HepG2 (cell line): ENCODE results near the gene PTEN. TPM values are rescaled to one million over a fixed set of nuclear protein-coding genes. Genes with fewer than 3 reads are reported as not detected.

ENCODE experiments used
- ATAC-seq: fragments of 200-7000 bp; cut with Tn5 transposase; 3 replicates; pipeline ENCODE4 v1.9.1; 2020; ENCODE audit warnings: mild to moderate bottlenecking, moderate library complexity
- BruUV-seq: library from RNA; stranded (reverse); fragments of 400-500 nt; replicated peaks from 2 replicates; lab custom pipeline; 2021; lab: Mats Ljungman, UMichigan
- CTCF ChIA-PET: fragments of 300-600 bp; formaldehyde crosslinking; extraction: SDS; loops from one replicate; lab custom pipeline; 2021; ENCODE audit warnings: low total read pairs, inconsistent platforms, low intra/inter-chr PET ratio; lab: Yijun Ruan, JAX
- POLR2A ChIA-PET: fragments of 350-600 bp; sonication (Branson Sonifier 250); formaldehyde crosslinking; loops from one replicate; lab custom pipeline; 2020; ENCODE audit warnings: antibody characterized with exemption, inconsistent platforms; lab: Yijun Ruan, JAX
- DNase-seq: peaks from one replicate; pipeline ENCODE4 v3.0.0-alpha.2; 2015; ENCODE audit warnings: low spot score
- FAIRE-seq: peaks from 3 replicates; lab custom pipeline; 2011; peaks lifted over from hg19 to GRCh38; lab: Jason Lieb, UNC
- H2AFZ ChIP-seq: one replicate; pipeline ENCODE4 v1.6.1; 2011; ENCODE audit warnings: low read length, inconsistent platforms
- H3K27ac ChIP-seq: fragments of 300-600 bp; 3 replicates; pipeline ENCODE4 v1.8.0; 2011; ENCODE audit warnings: mixed run types, mild to moderate bottlenecking, mixed read lengths, low read length, inconsistent platforms; ENCODE audit not compliant: insufficient read depth; ENCODE audit errors: extremely low read length
- H3K27me3 ChIP-seq, 2 experiments: fragments of 200-600 bp in 1 of 2; 2 replicates in 1 of 2; 3 replicates in 1 of 2; pipeline versions ENCODE4 v1.6.0 to v1.8.0; 2011; ENCODE audit warnings: low read length in 2 of 2, mild to moderate bottlenecking in 2 of 2, moderate library complexity in 2 of 2, inconsistent platforms in 1 of 2; ENCODE audit not compliant: insufficient read depth in 2 of 2, control insufficient read depth in 1 of 2
- H3K36me3 ChIP-seq, 2 experiments: fragments of 200-600 bp in 1 of 2; replicated peaks in 1 of 2; 2 replicates in 1 of 2; 3 replicates in 1 of 2; pipeline versions ENCODE4 v1.5.1 to v1.8.0; 2011; ENCODE audit warnings: low read length in 2 of 2, inconsistent platforms in 1 of 2; ENCODE audit not compliant: insufficient read depth in 2 of 2, control insufficient read depth in 1 of 2
- H3K4me1 ChIP-seq: 2 replicates; pipeline ENCODE4 v1.5.1; 2012; ENCODE audit warnings: low read length, inconsistent platforms; ENCODE audit not compliant: insufficient read depth
- H3K4me2 ChIP-seq: 2 replicates; pipeline ENCODE4 v1.6.0; 2011; ENCODE audit warnings: low read depth, low read length, inconsistent platforms
- H3K4me3 ChIP-seq, 3 experiments: fragments of 200-600 bp in 1 of 3; sonication (generic), shearing (Covaris generic) in 1 of 3; replicated peaks in 1 of 3; 2 replicates each; pipeline ENCODE4 v1.5.1; 2011 to 2016; ENCODE audit warnings: low read length in 3 of 3, inconsistent platforms in 2 of 3, low read depth in 2 of 3, mild to moderate bottlenecking in 2 of 3, control low read depth in 1 of 3, mixed read lengths in 1 of 3; ENCODE audit not compliant: insufficient read depth in 1 of 3
- H3K79me2 ChIP-seq: one replicate; pipeline ENCODE4 v1.6.1; 2011; ENCODE audit warnings: low read length, inconsistent platforms; ENCODE audit not compliant: insufficient read depth
- H3K9ac ChIP-seq: 2 replicates; pipeline ENCODE4 v1.6.0; 2011; ENCODE audit warnings: mild to moderate bottlenecking, low read depth, low read length, inconsistent platforms; ENCODE audit not compliant: insufficient read depth
- H3K9me3 ChIP-seq: 2 replicates; pipeline ENCODE4 v1.5.1; 2012; ENCODE audit warnings: mild to moderate bottlenecking, low read length
- H4K20me1 ChIP-seq: 2 replicates; pipeline ENCODE4 v1.6.0; 2011; ENCODE audit warnings: inconsistent platforms, mild to moderate bottlenecking, low read length, moderate library complexity; ENCODE audit not compliant: insufficient read depth
- CEBPG ChIP-seq: IDR thresholded peaks from 2 replicates; pipeline ENCODE4 v1.6.1; 2016
- KDM3A ChIP-seq: IDR thresholded peaks from 2 replicates; pipeline ENCODE4 v1.6.1; 2018; ENCODE audit warnings: low read depth, missing compliant biosample characterization
- MAZ ChIP-seq, 2 experiments: sonication (generic) in 1 of 2; formaldehyde crosslinking in 1 of 2; IDR thresholded peaks; 2 replicates each; pipeline versions ENCODE4 v1.5.0 to v1.6.1; 2012 to 2020; ENCODE audit warnings: low read depth in 2 of 2, mild to moderate bottlenecking in 2 of 2, borderline replicate concordance in 1 of 2, improper control_type of control experiment in 1 of 2, low read length in 1 of 2, missing genetic modification reagents in 1 of 2, moderate library complexity in 1 of 2
- MBD4 ChIP-seq: IDR thresholded peaks from 2 replicates; pipeline ENCODE4 v1.6.1; 2012; ENCODE audit warnings: low read length, inconsistent platforms, borderline replicate concordance
- MED13 ChIP-seq: sonication (generic); formaldehyde crosslinking; IDR thresholded peaks from 2 replicates; pipeline ENCODE4 v1.5.0; 2020; ENCODE audit warnings: missing genetic modification reagents
- MYNN ChIP-seq: sonication (generic); formaldehyde crosslinking; IDR thresholded peaks from 2 replicates; pipeline ENCODE4 v1.4.0; 2020; ENCODE audit warnings: mild to moderate bottlenecking, low read depth, missing genetic modification reagents
- NFKB2 ChIP-seq: sonication (generic); formaldehyde crosslinking; IDR thresholded peaks from 2 replicates; pipeline ENCODE4 v1.4.0; 2020; ENCODE audit warnings: missing genetic modification reagents, borderline replicate concordance
- PITX1 ChIP-seq: sonication (generic); formaldehyde crosslinking; IDR thresholded peaks from 2 replicates; pipeline ENCODE4 v1.5.1; 2020; ENCODE audit warnings: mild to moderate bottlenecking, missing genetic modification reagents
- SALL1 ChIP-seq: sonication (generic); formaldehyde crosslinking; IDR thresholded peaks from 2 replicates; pipeline ENCODE4 v1.8.0; 2022; ENCODE audit warnings: mild to moderate bottlenecking, missing genetic modification reagents
- SATB2 ChIP-seq: sonication (generic); formaldehyde crosslinking; IDR thresholded peaks from 2 replicates; pipeline ENCODE4 v1.5.0; 2020; ENCODE audit warnings: missing genetic modification reagents
- ZBTB3 ChIP-seq: sonication (generic); formaldehyde crosslinking; IDR thresholded peaks from 2 replicates; pipeline ENCODE4 v1.4.0; 2020; ENCODE audit warnings: low read depth, mild to moderate bottlenecking, moderate library complexity, missing genetic modification reagents, borderline replicate concordance
- ZNF660 ChIP-seq: sonication (generic); formaldehyde crosslinking; IDR thresholded peaks from 2 replicates; pipeline ENCODE4 v1.5.1; 2020; ENCODE audit warnings: mild to moderate bottlenecking, low read depth, missing genetic modification reagents, borderline replicate concordance
- ZNF713 ChIP-seq: sonication (generic); formaldehyde crosslinking; IDR thresholded peaks from 2 replicates; pipeline ENCODE4 v1.4.0; 2020; ENCODE audit warnings: mild to moderate bottlenecking, missing genetic modification reagents
- ZZZ3 ChIP-seq: sonication (generic); formaldehyde crosslinking; IDR thresholded peaks from 2 replicates; pipeline ENCODE4 v1.4.0; 2020; ENCODE audit warnings: missing genetic modification reagents, mild to moderate bottlenecking, borderline replicate concordance
- WGBS: methylation state at CpG from one replicate; pipeline ENCODE4 v1.1.6; 2017; ENCODE audit warnings: low lambda C conversion rate; 5-methylcytosine and 5-hydroxymethylcytosine counted together
- in situ Hi-C: cut with HindIII; loops from 2 replicates; pipeline ENCODE4 v1.10.0; 2017; ENCODE audit warnings: low pct_unique_long_range_greater_than_20kb; ENCODE audit not compliant: extremely low pct_ligation_motif_present
- intact Hi-C: fragments of 100-400 bp; cut with micrococcal nuclease; formaldehyde crosslinking; loops from one replicate; pipeline ENCODE4 v1.10.0; 2022; ENCODE audit not compliant: unreplicated experiment
- polyA plus RNA-seq, 8 experiments: library from polyadenylated mRNA; depleted of rRNA in 3 of 8; stranded (reverse) in 7 of 8; unstranded in 1 of 8; fragments of >200 nt; fragmentation: Illumina TruSeq in 4 of 8; extraction: Trizol in 4 of 8; gene quantifications; 2 replicates each; pipeline versions ENCODE4 v1.2.1 to v1.2.3, GENCODE V29; 2011 to 2016; ENCODE audit warnings: low read depth in 4 of 8, missing spikeins in 1 of 8, mixed read lengths in 1 of 8; ENCODE audit not compliant: insufficient read depth in 1 of 8
- total RNA-seq, 5 experiments: library from RNA; depleted of rRNA; stranded (reverse); fragments of >200 nt; fragmentation: Illumina TruSeq; extraction: Trizol; gene quantifications; 2 replicates each; pipeline ENCODE4 v1.2.3, GENCODE V29; 2016; ENCODE audit warnings: low read depth in 1 of 5
- TF ChIP-seq, protein P1 (sequence below): sonication (generic); formaldehyde crosslinking; IDR thresholded peaks from 2 replicates; pipeline ENCODE4 v1.8.1; 2023; ENCODE audit warnings: mild to moderate bottlenecking, missing genetic modification reagents
- TF ChIP-seq, protein P2 (sequence below): sonication (generic); formaldehyde crosslinking; conservative IDR thresholded peaks from 2 replicates; pipeline ENCODE4 v1.8.1; 2023; ENCODE audit warnings: missing genetic modification reagents

PTEN gene
- total and polyA plus RNA-seq, 2 of the 13 experiments (the other 11 are each of a cell fraction or from before 2014, with no cell fraction given) = 30.3 to 61.3 TPM

DNA sequence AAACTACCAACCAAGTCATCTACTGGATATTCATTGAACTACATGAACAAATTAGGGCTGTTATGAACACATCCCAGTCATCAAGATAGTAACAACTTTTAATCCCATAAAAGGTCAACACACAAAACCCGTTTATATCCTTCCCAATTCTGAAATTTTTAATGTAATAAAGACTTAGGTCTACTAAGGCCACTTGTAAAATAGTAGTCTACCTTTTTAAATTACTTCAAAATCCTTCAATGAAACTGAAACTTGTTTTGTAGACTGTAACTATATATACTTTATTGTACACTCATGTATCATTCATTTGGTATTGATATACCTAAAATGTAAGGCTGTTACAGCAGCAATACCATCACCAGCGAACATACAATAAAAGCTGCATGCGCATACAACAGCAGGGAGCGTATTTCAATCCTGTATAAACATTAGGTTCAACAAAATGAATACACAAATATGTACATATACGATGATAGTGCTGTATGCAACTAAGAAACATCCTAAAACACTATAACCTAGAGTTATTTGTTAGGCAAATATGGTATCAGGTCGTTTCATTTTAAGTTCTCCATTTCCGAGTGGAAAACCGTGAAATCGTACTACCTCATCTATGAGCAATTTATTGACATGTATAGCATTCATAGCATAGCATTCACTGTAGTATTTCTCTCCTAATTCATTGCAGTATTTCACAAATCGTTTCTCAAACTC, 46.4 kb upstream of the PTEN start (continued):
- peak; percentile 15; the same call in 1 of the 2 replicates for TF ChIP-seq MED13 (CRISPR knock-in tag)
- TF ChIP-seq, all 625 proteins: peak for 4

DNA sequence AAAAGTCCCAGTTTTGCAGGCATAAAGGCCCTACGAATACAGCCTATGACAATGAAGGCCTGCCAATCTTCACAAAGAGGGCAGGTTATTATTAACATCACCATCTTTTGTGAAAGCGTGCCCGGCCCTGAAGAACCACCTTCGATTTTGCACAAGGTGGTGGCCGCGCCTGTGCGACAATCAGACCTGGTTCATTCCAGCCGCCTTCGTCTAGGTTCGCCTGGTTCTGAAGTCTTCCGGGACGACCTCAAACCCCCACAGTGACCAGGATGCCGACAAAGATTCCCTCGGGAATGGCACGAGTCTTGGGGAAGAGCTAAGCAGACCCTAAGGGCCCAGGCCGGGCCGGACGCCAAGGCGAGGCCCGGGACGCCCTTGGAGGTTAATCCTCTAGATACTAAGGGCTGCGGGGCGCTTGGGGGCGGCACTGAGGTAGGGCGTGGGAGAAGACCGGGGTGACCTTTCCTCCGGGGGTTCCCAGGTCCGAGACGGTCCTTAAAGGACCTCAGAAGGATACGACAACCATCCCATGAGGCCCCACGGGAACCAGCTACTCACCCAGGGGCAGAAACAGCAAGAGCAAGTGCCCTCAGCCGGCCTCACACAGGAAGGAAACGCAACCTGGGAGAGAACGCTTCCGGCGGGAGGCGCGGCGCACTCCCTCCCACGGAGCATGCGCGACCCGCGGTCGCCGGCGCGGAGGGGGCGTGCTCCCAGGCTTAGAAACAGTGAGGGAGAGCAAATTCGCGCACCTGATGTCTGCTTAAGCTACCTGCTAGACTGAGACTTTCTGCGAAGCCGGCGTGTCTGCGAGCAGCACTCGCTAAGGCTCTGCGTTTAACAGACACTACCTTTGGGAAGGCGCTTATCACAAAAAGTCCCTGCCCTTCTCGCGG, 45.6 kb upstream of the PTEN start, which contains the start of gene ATAD1:
ATAD1 (minus strand) TSS at position 618 of the 896 bp plus-strand sequence. CDS start 3,627 bp downstream, outside the sequence.
- intact Hi-C loops (loop anchor here (2.0 kb wide), 1 partner anchor 45 kb away; the partner anchor contains the start of genes KLLN and PTEN), in situ Hi-C loops (no loop called here)
- peak; percentile 46 for FAIRE-seq
- ChIA-PET POLR2A (interaction anchor here (0.7 to 2.9 kb wide), 8 partner anchors 11 to 313 kb away, joined by 3 to 31 read pairs (median 4); partner anchors contain the start of genes KLLN, MINPP1 and PTEN), CTCF (no interaction called here)
- peak; percentile 96 for ATAC-seq
- H3K9ac ChIP-seq = peak within 1 kb of the TSS; percentile 90
- H3K4me1 ChIP-seq = peaks cover 32% of the 10 kb centered on the region
- peak within 1 kb of the TSS; percentile 89 for H3K27ac ChIP-seq
- peak within 1 kb of the TSS; percentile 94 for H3K4me2 ChIP-seq
- peak within 1 kb of the TSS; percentile 76 to 85 (median 78) for H3K4me3 ChIP-seq
- peaks cover 0 to 1% of the 10 kb centered on the region in 2 experiments; a peak in 1 of 5 replicates for H3K36me3 ChIP-seq
- H4K20me1 ChIP-seq = peaks cover 20% of the 10 kb centered on the region; the same call in 1 of the 2 replicates
- H3K9me3 ChIP-seq = no peaks in the 10 kb centered on the region
- peak within 1 kb of the TSS; percentile 96 for H2AFZ ChIP-seq
- peak; percentile 86 for DNase-seq
- TSS peak; percentile 54 for BruUV-seq
- peaks cover 51% of the 10 kb centered on the region for H3K79me2 ChIP-seq
- H3K27me3 ChIP-seq = no peaks in the 10 kb centered on the region; a peak in 1 of 5 replicates
- under 1% methylated on average over 32 of the region's 60 CpGs for WGBS
- no peak for TF ChIP-seq SATB2
- 0 out of 2 replicates have a peak, but pooled peaks have one; percentile 4 for TF ChIP-seq MYNN
- TF ChIP-seq MAZ (IDR thresholded peaks at IDR 0.05; ENCODE audit: borderline replicate concordance, low read depth, low read length) = peak; percentile 61; the same call in 1 of the 2 replicates
- TF ChIP-seq MAZ (CRISPR knock-in tag; IDR thresholded peaks at IDR 0.05; ENCODE audit: low read depth) = no peak
- peak; percentile 23; the same call in 1 of the 2 replicates for TF ChIP-seq CEBPG
- no peak for TF ChIP-seq ZNF660 (CRISPR knock-in tag)
- TF ChIP-seq, protein P1, sequence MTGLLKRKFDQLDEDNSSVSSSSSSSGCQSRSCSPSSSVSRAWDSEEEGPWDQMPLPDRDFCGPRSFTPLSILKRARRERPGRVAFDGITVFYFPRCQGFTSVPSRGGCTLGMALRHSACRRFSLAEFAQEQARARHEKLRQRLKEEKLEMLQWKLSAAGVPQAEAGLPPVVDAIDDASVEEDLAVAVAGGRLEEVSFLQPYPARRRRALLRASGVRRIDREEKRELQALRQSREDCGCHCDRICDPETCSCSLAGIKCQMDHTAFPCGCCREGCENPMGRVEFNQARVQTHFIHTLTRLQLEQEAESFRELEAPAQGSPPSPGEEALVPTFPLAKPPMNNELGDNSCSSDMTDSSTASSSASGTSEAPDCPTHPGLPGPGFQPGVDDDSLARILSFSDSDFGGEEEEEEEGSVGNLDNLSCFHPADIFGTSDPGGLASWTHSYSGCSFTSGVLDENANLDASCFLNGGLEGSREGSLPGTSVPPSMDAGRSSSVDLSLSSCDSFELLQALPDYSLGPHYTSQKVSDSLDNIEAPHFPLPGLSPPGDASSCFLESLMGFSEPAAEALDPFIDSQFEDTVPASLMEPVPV (CRISPR knock-in tag) = peak; percentile 85
- TF ChIP-seq SALL1 (CRISPR knock-in tag) = peak; percentile 65
- peak; percentile 63; the same call in 1 of the 2 replicates for TF ChIP-seq PITX1 (CRISPR knock-in tag)
- TF ChIP-seq MBD4 = no peak
- no peak; the same call in 1 of the 2 replicates for TF ChIP-seq ZBTB3 (CRISPR knock-in tag)
- TF ChIP-seq, protein P2, sequence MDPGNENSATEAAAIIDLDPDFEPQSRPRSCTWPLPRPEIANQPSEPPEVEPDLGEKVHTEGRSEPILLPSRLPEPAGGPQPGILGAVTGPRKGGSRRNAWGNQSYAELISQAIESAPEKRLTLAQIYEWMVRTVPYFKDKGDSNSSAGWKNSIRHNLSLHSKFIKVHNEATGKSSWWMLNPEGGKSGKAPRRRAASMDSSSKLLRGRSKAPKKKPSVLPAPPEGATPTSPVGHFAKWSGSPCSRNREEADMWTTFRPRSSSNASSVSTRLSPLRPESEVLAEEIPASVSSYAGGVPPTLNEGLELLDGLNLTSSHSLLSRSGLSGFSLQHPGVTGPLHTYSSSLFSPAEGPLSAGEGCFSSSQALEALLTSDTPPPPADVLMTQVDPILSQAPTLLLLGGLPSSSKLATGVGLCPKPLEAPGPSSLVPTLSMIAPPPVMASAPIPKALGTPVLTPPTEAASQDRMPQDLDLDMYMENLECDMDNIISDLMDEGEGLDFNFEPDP (CRISPR knock-in tag) = 0 out of 2 replicates have a peak, but pooled peaks have one; percentile 68
- TF ChIP-seq NFKB2 = peak; percentile 84; the same call in 1 of the 2 replicates
- TF ChIP-seq KDM3A = 0 out of 2 replicates have a peak, but pooled peaks have one; percentile 40
- TF ChIP-seq ZZZ3 (CRISPR knock-in tag) = peak; percentile 59; the same call in 1 of the 2 replicates
- peak; percentile 63; the same call in 1 of the 2 replicates for TF ChIP-seq ZNF713
